NCI-H510A treated with DMSO at 0.1 percent for 48 hours (cell line): ENCODE measurements around the gene CSRNP3.

Source experiments
- DNase-seq: peaks from one replicate; lab custom pipeline; 2025; lab: John Stamatoyannopoulos, UW

CSRNP3 gene

DNA sequence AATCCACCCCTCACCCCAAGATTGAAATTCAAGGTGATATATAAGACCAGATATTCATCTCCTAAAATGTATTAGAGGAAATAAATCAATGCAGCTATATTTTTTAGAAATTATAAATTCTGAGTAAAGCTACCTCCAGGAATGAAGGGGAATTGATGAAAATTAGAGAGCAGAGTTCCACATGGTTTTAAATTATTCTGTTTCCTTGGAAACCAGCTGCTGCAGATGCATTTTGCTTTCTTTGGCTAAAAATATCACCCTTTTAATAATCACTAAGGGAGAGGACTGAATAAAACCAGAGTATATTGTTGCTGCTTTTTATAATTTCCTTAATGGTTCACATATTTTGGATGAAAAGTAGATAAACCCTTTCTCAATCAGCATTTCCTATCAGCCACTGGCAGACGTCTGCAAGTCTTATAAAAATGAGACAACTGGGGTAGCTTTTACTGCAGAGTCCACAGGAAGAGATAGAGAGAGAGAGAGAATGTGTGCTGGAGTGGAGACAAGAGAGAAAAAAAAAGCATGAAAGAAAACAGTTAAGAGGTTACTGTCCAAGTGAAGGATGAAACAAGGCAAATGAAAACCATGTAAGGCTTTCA is 2.0 kb downstream of the CSRNP3 start:
- no peak for DNase-seq

DNA sequence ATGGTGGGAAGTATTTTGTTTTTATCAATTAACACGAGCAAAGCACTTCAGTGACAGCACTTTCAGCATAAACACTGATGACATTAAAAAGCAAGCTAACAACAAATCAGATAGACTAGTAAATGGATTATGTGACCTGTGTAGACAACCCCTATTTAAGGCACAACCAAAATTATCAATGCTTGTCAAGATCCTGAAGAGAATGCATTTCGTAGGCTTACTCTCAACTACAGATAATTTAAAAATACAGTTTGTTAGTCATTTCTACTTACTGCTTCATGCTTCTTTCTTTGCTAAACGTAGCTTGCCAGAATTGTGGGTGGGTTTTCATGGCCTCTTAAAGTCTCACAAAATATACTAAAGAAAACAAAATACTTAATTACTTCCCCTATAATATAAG is 3.4 kb downstream of the CSRNP3 start:
- DNase-seq = no peak

DNA sequence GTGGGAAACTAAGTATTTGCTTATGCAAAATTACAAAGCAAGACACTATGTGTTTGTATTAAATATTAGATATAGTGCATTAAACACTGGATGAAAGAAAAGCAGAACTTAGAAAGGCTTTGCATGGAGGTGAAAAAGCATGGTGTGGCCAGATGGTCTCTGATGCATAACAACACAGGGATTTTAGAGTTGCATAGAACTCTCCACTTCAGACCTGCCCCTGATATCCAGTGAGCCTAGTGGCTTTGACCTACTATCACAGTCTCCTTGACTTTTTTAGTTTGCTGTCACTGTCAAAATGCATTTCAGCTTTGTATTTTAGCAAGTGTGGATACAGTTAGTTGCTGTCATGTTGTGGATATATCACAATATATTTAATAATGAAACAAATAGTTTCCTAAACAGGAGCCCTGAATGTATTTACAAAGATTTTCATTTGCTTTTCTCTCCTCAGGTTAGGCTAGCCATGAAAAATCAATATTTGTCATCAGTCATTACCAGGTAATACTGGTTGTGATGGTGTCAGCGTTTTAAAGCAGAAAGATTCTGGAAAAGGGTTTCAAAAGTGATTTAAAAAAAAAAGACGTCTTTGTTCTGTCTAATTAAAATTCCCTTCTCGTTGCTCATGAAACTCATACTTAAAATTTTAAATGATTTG is 5.2 kb downstream of the CSRNP3 start:
- DNase-seq = peak; percentile 10

DNA sequence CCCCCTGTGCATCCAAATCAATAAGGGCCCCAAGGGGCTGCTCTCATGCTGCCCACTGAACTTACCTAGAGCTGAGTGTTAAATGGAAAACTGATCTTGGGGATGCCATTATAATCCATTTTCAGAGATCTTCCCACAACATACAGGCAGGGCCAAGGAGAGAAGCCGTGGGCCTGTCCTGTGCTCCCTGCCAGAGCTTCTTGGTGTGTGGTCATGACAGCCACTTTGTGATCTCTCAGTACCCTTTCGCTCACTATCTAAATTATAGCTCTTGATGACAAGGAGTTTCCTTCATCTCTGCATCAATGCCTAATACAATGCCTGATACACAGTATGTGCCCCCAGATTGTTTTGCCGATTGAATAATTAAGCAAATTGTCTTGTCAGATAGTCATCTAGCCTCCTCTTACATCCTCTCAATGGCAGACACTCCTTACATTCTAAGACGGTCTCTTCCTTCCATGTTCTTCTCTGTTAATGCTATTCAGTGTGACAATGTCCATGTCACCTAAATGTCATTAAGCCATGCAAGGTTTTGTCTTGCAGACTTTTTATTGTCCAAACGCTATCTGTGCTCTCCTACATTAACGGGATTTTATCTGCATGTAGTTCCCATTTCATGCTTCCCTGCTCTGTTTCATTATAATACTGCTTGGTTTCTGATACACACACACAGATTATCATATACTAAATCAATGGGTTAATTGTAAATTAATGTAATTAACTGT is 5.9 kb downstream of the CSRNP3 start:
- DNase-seq = no peak

DNA sequence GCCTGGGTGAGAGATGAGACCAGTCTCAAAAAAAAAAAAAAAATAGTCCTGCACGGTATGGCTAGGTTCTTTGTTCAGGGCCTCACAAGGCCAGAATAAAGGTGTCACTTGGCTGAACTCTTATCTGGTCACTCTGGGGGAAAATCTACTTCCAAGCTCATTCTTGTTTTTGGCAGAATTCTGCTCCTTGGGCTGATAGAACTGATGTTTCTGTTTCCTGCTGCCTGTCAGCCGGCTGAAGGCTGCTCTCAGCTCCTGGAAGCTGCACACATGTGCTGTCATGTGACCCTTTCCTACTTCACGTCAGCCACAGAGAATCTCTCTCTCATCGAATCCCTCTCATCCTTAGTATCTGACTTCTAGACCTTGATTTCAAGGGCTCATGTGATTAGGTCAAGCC is 10.4 kb downstream of the CSRNP3 start:
- no peak for DNase-seq

DNA sequence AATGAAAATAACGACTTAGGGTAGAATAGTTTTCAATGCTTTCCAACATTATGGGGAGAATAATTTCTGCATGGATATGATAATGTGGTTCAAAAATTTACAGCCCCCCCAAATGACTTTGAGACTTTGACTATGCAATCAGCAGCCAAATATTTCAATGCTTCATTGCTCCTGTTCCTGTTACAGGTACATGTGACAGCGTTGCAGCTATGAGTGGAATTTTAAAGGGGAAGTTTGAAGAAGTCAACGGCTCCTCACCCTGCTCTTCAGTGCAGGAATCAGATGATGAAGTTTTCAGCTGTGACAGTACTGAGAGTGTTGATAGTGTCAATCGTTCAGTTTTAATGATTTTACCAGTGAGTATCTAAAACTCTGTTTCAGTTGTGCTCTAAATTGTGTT is 25.1 kb downstream of the CSRNP3 start:
- no peak for DNase-seq

DNA sequence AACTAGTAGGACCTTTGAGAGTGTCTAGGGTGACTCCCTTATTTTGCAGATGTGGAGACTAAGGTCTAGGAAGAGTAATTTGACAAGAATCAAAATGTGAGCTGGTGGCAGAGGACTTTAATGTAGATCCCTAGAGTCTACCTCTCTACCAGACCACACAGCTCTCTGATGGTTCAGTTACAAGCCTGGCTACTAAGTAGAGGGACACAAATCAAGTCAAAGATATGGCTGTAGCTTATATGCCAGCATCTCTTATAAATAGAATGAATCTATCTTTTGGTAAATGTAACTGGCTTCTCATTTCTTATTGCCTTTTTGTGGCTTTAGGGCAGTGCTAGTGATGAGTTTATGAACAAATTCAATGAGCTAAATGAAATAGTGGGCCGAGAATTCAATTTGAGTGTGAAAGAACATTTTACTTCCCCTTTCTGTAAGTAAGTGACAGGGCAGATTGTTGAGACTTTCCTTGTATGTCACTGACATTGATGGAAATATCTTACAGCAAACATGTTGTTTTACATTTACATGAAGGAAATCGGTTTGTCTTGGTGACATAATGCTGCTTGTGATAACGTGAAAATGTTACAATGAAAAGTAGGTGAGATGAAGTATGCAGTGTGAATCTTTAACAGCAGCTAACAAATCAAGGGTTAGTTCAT is 28.3 kb downstream of the CSRNP3 start:
- DNase-seq = no peak

DNA sequence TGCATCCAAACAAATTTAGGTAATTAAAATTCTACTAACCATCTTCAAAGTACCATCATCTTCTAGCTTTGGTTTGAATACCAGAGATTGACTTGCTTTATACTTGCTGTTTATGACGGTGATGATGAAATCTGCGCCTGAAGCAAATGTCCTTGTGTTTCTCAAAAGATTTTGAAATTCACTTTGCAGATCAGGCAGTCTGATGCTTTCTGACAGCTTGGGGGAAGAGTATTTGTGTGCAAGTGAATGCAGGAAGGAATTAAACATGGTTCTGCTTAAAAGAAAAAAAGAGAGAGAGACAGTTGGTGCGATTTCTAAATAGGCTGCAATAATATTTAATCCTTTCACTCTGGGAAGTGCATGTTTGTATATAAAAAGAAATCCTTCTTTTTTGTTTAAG is 29.6 kb downstream of the CSRNP3 start:
- no peak for DNase-seq

DNA sequence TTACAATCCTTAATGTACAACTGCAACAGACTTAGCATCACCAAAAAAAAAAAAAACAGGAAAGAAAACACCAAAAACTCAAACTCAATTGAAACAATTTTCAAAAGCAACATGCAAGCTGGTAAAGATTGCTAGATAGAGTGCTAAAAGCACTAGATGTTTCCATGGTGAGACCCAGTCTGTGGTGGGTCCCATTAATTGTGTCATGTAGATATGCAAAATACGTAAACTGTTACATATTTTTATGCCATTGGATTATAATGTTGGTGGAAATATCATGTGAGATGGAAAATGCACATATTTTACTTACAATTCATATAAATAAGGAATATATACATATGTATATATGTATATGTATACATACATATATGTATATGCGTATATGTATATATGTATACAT is 30.5 kb downstream of the CSRNP3 start:
- DNase-seq = no peak

DNA sequence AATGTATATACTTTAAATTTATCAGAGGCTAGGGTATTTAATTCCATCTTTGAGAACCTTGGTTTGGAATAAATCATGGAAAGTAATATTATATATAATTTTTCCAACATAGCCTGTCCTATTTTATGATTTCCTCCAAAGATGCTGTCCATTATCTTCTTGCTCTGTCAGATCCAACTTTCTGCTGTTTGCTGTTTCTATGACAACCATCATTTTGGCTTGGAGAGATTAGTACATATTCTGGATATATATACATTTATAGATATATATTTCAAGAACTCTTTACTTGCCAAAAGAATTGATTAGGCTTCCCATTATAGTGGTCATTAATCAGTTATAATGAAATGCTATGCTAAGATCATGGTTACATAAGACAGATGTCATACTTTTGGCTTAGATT is 31.3 kb downstream of the CSRNP3 start:
- no peak for DNase-seq

DNA sequence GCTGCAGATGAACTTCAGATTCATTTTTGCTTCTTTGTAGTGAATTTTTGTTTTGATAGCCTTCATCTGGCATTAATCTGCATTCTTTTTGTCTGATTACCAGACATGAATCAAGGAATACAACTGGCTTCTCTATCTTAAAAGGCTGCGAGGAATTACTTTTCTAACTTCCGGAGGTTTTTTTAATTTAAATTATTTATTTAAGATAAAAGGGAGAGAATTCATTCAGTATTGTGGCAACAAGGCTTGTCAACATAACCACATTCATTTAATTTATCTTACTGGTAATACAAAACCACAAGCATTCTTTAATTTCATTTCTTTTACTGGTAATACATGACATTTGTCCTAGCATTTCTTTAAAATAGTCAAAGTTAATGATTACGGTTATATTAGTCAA is 36.0 kb downstream of the CSRNP3 start:
- no peak for DNase-seq

DNA sequence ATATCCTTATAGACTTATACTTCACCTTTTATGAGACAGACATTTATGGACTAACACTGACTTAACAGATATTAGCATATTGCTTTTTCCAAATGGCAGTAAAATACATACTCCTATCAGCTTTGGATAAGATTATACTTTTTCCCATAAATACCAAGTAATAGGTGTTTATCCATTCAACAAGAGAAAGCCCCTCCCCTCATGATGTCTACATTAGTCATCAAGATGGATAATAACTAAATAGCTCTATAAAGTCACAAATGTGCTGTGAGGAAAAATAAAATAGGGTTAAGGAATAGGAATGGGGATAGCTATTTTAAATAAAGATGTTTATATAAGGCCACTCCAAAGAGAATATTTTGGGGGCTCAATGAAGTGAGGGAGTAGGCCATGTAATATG is 39.4 kb downstream of the CSRNP3 start:
- no peak for DNase-seq

DNA sequence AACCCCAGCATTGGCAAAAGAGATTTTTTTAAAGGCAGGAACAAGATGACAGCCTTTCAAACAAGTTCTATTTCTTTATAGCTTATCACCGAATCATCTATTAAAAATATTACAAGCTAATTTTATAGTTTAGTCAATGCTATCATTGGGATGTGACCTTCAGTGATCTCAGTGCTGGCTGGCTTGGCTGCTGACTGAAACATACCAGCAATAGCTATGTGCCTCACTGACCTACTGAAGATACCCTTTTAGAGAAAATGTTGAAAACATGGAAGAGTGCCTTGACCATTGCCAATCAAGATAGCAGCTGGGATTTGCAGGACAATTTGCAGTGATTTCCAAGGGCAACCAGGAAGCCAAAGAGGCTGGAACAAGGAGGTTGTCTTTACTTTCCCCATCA is 44.0 kb downstream of the CSRNP3 start:
- no peak for DNase-seq

DNA sequence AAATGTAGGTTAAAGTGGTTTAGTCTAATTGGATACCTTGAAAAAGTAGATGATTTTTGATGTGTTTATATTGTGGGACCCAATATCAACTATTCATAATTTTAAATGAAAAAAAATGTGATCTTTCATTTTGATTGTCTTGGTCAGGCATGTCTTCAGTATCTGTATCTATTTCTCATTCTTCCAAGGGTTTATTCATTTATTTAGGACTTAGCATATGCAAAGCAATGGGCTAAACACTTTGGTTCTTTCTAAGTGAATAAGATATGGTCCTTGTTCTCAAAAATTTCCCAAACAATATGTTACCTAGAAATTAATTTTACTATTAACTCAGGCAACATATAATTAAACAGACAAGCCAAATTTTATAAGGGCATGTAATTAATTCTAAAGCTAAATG is 49.1 kb downstream of the CSRNP3 start:
- DNase-seq = no peak

DNA sequence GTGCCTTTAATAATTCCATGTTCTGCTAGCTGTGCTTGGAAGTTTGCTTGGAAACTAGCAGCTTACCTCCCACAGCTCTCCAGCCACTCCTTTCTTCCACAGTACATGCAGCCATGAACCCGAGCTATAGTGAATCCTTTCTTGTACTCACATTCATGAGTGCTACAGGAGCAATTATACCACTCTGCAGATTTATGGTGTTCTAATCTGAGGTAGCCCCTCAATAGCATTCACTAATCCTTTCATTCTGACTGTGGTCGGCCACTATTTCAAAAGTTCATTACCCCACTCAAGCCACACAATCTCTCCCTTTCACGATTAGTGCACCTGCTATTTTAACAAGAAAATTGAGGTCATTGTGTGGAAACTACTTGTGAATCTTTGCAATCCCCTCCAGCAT is 53.2 kb downstream of the CSRNP3 start:
- DNase-seq = no peak

DNA sequence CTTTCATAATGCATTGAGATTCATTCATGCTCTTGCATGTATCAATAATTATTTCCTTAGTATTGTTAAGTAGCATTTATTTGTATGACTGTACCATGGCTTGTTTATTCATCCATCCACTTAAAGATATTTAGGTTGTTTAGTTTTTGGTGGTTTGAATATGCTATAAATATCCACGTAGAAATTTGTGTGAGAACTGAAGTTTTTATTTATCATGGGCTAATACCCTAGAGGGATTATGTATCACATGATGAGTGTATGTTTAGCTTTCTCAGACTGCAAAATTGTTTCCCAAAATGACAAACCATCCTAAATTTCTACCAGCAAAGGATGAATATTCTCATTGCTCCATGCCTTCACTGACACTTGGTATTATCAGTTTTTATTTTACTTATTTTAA is 55.2 kb downstream of the CSRNP3 start:
- DNase-seq = no peak

DNA sequence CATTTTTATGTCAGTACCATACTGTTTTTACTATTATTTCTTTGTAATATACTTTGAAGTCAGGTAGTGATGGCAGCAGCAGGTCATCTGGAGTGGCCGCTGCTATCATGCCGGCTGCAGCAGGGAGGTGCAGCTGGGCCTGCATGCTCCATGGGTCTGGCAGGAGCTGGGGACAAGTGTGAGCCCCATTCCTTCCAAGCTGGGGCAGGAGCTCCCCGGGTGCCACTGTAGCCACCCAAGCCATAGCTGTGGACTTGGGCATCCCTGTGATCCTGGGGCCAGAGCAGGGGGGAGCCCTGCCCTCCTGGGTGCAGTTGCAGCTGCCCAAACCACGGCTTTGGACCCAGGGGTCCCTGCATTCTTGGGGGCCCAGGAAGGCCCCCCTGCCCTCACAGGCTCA is 59.2 kb downstream of the CSRNP3 start:
- DNase-seq = no peak

DNA sequence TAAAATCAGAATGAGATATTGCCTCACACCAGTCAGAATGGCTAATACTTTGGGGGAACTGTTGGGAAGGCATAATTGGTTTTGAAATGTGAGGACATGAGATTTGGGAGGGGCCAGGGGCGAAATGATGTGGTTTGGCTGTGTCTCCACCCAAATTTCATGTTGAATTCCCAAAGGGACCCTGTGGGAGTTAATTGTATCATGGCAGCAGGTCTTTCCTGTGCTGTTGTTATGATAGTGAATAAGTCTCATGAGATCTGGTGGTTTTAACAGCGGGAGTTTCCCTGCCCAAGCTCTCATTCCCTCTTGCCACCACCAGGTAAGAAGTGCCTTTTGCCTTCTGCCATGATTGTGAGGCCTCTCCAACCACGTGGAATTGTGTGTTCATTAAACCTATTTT is 59.6 kb downstream of the CSRNP3 start:
- no peak for DNase-seq

DNA sequence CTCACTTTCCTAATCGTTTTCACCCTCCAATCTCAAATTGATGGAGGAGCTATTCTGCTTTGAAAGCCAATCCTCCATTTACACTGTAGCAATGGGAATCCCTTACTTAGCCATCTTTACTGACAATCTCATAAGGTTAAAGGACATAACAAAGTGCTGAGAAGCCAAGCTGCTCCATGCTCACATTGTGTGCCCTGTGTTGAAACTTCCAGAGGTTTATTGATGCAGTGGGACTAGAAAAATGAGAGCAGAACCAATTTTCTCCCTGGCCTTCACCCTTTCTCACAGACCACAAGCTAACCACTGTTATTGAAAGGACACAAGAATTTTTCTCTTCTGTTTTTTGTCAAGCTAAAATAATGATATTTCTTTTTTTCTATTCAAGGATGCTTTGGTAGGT is 63.8 kb downstream of the CSRNP3 start:
- DNase-seq = no peak

DNA sequence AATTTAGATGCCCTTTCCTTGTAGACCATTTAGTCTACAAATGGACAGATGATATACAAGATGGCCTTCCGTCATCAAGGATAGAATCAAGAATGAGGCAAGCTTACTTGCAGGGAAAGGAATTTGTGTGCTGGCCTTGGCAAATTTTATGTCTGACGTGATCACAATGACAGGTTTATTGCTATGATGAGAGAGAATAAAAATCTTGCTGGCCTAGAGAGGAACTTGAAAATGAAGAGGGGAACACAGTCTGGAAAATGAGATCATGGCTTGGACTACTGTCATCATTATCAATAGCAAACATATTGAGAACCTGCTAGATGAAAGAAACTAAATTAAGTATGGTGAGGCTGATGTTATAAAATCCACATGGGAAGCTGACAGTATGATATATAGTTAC is 66.0 kb downstream of the CSRNP3 start:
- DNase-seq = no peak

DNA sequence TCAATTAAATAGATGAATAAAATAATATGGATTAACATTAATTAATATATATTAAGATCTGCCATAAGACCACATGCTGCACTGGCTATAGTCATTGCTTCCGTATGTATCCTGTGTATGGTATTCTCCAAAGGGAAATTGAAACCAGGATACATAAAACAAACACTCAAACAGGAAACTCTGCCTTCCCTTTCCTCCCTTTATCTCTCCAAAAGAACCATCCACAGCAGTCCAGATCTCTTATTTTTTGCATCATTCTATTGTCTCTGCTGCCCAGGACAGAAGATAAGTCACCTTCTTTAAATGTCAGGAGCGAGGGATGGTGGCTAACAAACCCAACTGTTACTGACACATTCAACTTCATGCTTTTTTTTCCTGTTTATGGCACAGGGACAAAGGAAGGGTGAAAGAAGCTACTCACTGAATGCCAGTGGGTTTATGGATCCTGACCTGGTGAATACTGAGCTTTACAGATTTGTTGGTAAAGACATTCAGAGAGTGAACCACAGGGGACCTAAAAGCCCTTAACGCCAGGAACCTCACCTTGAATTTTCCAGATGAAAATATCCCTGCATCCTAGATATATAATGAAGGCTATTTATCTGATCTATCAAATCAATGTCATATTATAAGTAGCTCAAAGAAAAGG is 67.5 kb downstream of the CSRNP3 start:
- DNase-seq = peak; percentile 7

DNA sequence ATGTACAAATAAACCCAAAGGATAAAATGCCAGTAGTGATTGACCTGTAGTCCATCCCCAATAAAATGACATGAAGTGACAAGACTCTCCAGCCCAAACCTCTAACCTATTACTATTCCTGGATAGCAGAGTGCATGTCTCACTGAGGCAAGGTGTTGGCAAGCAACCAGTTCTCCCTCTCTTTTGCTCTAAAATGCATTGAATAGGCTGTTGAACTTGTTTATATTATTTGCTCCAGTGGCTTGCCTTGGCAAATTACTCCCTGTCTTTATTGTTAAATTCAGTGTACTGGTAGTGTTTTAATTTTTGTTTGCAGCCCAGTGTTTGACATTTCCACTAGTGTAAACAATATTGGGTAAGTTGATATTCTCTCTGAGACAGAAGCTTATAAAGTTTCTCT is 70.5 kb downstream of the CSRNP3 start:
- DNase-seq = peak; percentile 9

DNA sequence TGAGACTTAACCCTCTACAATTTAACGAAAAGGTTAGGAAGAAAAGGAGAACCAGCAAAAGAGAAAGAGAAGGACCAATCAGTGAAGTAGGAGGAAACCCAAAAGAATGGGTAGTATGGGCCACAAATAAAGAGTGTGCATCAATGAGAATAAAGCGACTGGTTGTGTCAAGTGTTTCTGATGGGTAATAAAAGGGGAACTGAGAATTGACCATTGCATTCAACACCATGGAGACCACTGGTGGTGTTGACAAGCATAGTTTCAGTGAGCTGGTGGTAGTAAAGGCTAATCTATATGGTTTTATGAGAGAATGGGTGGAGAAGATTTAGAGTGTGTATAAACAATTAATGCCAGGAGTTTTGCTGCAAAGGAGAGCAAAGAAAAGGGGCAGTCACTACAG is 75.4 kb downstream of the CSRNP3 start:
- DNase-seq = no peak
